GM12878 (cell line): ENCODE results near the gene DNAH11. TPM values are rescaled to one million over a fixed set of nuclear protein-coding genes. Genes with fewer than 3 reads are reported as not detected.

Experiments
- ATAC-seq: fragments of 200-7000 bp; cut with Tn5 transposase; 3 replicates; pipeline ENCODE4 v1.9.1; 2020; ENCODE audit warnings: mild to moderate bottlenecking, moderate library complexity
- BruUV-seq: library from RNA; stranded (reverse); fragments of 400-500 nt; replicated peaks from 2 replicates; lab custom pipeline; 2021; lab: Mats Ljungman, UMichigan
- CTCF ChIA-PET: fragments of 300-600 bp; sonication (Branson Sonifier 250); formaldehyde crosslinking; extraction: SDS; loops from one replicate; lab custom pipeline; 2021; ENCODE audit warnings: inconsistent platforms; lab: Yijun Ruan, JAX
- POLR2A ChIA-PET: fragments of 350-600 bp; formaldehyde crosslinking; extraction: SDS; loops from one replicate; lab custom pipeline; 2021; ENCODE audit warnings: inconsistent platforms; lab: Charles Lee
- RAD21 ChIA-PET: fragments of 300-600 bp; sonication (Branson Sonifier 250); formaldehyde crosslinking; loops from one replicate; lab custom pipeline; 2023; ENCODE audit warnings: antibody characterized with exemption; ENCODE audit not compliant: unreplicated experiment; lab: Charles Lee
- SMC1A ChIA-PET: fragments of 300-600 bp; sonication (Branson Sonifier 250); formaldehyde crosslinking; loops from one replicate; lab custom pipeline; 2023; ENCODE audit not compliant: unreplicated experiment, uncharacterized antibody; lab: Charles Lee
- DNase-seq: peaks from one replicate; pipeline ENCODE4 v3.0.0-alpha.2; 2011; ENCODE audit warnings: low read depth, low spot score
- FAIRE-seq: peaks from 3 replicates; lab custom pipeline; 2011; peaks lifted over from hg19 to GRCh38; lab: Jason Lieb, UNC
- H2AFZ ChIP-seq: 2 replicates; pipeline ENCODE4 v1.6.0; 2011; ENCODE audit warnings: low read depth, low read length, control low read depth; ENCODE audit not compliant: control insufficient read depth
- H3K27ac ChIP-seq: 2 replicates; pipeline ENCODE4 v1.5.1; 2011; ENCODE audit warnings: control low read depth; ENCODE audit not compliant: control insufficient read depth, insufficient read depth
- H3K27me3 ChIP-seq, 2 experiments: replicated peaks in 1 of 2; 2 replicates each; pipeline versions ENCODE4 v1.6.0 to v1.6.1; 2011; ENCODE audit warnings: low read length in 1 of 2; ENCODE audit not compliant: control insufficient read depth in 2 of 2, insufficient read depth in 2 of 2
- H3K36me3 ChIP-seq, 2 experiments: 2 replicates each; pipeline ENCODE4 v1.5.1; 2011; ENCODE audit warnings: low read length in 1 of 2; ENCODE audit not compliant: control insufficient read depth in 2 of 2, insufficient read depth in 2 of 2
- H3K4me1 ChIP-seq: 2 replicates; pipeline ENCODE4 v1.6.1; 2011; ENCODE audit warnings: mild to moderate bottlenecking, low read length, moderate library complexity, mixed read lengths; ENCODE audit not compliant: control insufficient read depth, insufficient read depth
- H3K4me2 ChIP-seq: 2 replicates; pipeline ENCODE4 v1.6.0; 2011; ENCODE audit warnings: control low read depth; ENCODE audit not compliant: control insufficient read depth, insufficient read depth
- H3K4me3 ChIP-seq: fragments of 200-600 bp; sonication (generic); 2 replicates; pipeline ENCODE4 v1.5.1; 2016
- H3K79me2 ChIP-seq: 2 replicates; pipeline ENCODE4 v1.6.0; 2011; ENCODE audit warnings: low read length; ENCODE audit not compliant: control insufficient read depth, insufficient read depth
- H3K9ac ChIP-seq: 2 replicates; pipeline ENCODE4 v1.8.0; 2011; ENCODE audit warnings: low read length, control low read depth, mixed read lengths; ENCODE audit not compliant: control insufficient read depth, insufficient read depth
- H3K9me3 ChIP-seq: replicated peaks from 3 replicates; pipeline ENCODE4 v1.5.1; 2011; ENCODE audit warnings: mild to moderate bottlenecking, low read length; ENCODE audit not compliant: control insufficient read depth, insufficient read depth
- H4K20me1 ChIP-seq: 2 replicates; pipeline ENCODE4 v1.6.0; 2011; ENCODE audit not compliant: control insufficient read depth, insufficient read depth
- BCL3 ChIP-seq: IDR thresholded peaks from 2 replicates; pipeline ENCODE4 v1.6.1; 2011; ENCODE audit warnings: borderline replicate concordance, low read depth, mild to moderate bottlenecking, moderate library complexity, low read length; ENCODE audit not compliant: insufficient read depth, poor library complexity, severe bottlenecking
- CEBPB ChIP-seq, 2 experiments: fragments of 150-350 bp in 1 of 2; IDR thresholded peaks; 2 replicates each; pipeline ENCODE4 v1.6.1; 2012 to 2014; ENCODE audit warnings: low read depth in 2 of 2, low read length in 2 of 2, borderline replicate concordance in 1 of 2, inconsistent platforms in 1 of 2
- CHD4 ChIP-seq: fragments of 200-600 bp; sonication (generic); IDR thresholded peaks from 2 replicates; pipeline ENCODE4 v1.6.1; 2016; ENCODE audit warnings: mild to moderate bottlenecking
- E4F1 ChIP-seq: fragments of 450-650 bp; IDR thresholded peaks from 2 replicates; pipeline ENCODE4 v1.6.1; 2018; ENCODE audit warnings: borderline replicate concordance, mild to moderate bottlenecking; ENCODE audit not compliant: partially characterized antibody
- MAX ChIP-seq: IDR thresholded peaks from 2 replicates; pipeline ENCODE4 v1.6.1; 2012; ENCODE audit warnings: low read depth, low read length, improper control_type of control experiment
- MEF2A ChIP-seq: IDR thresholded peaks from 2 replicates; pipeline ENCODE4 v1.6.1; 2011; ENCODE audit warnings: low read depth, mild to moderate bottlenecking, low read length, moderate library complexity; ENCODE audit not compliant: insufficient read depth
- MXI1 ChIP-seq: fragments of 150-350 bp; IDR thresholded peaks from 2 replicates; pipeline ENCODE4 v1.6.1; 2011; ENCODE audit warnings: low read depth, mild to moderate bottlenecking, inconsistent platforms, low read length, improper control_type of control experiment
- REST ChIP-seq: IDR thresholded peaks from 2 replicates; pipeline ENCODE4 v1.6.1; 2012; ENCODE audit warnings: mild to moderate bottlenecking, low read depth, low read length
- SREBF2 ChIP-seq: IDR thresholded peaks from 2 replicates; pipeline ENCODE4 v1.6.1; 2012; ENCODE audit warnings: mild to moderate bottlenecking, low read length
- SUPT20H ChIP-seq: IDR thresholded peaks from 2 replicates; pipeline ENCODE4 v1.6.1; 2011; ENCODE audit warnings: low read depth, mild to moderate bottlenecking, low read length, moderate library complexity, borderline replicate concordance; ENCODE audit not compliant: control insufficient read depth
- TCF3 ChIP-seq: IDR thresholded peaks from 2 replicates; pipeline ENCODE4 v1.6.1; 2012; ENCODE audit warnings: low read depth, mild to moderate bottlenecking, low read length, borderline replicate concordance; ENCODE audit not compliant: insufficient read depth
- ZBTB33 ChIP-seq: fragments of 450-650 bp; IDR thresholded peaks from 2 replicates; pipeline ENCODE4 v1.6.1; 2017; ENCODE audit warnings: mild to moderate bottlenecking
- WGBS: methylation state at CpG from one replicate; pipeline ENCODE4 v1.1.6; 2016; ENCODE audit warnings: low lambda C conversion rate; ENCODE audit not compliant: insufficient replicate concordance, insufficient coverage; ENCODE audit errors: missing lambda C conversion rate; 5-methylcytosine and 5-hydroxymethylcytosine counted together
- in situ Hi-C: fragments of 300-500 bp; cut with MboI; formaldehyde crosslinking; loops from 9 replicates; pipeline ENCODE4 v1.14.3; 2018; ENCODE audit warnings: mixed read lengths
- intact Hi-C: fragments of 100-400 bp; cut with micrococcal nuclease; formaldehyde crosslinking; loops from one replicate; pipeline ENCODE4 v1.14.2; 2022; ENCODE audit not compliant: unreplicated experiment
- polyA plus RNA-seq, 11 experiments: library from polyadenylated mRNA; depleted of rRNA in 4 of 11; unstranded in 6 of 11; stranded (reverse) in 5 of 11; fragments of >200 nt; fragmentation: Nextera tagmentation in 4 of 11; fragmentation: Illumina TruSeq in 1 of 11; extraction: Ambion mirVana in 4 of 11; extraction: Trizol in 1 of 11; gene quantifications; 1 replicate in 1 of 11; 2 replicates in 10 of 11; pipeline versions ENCODE4 v1.2.1 to v1.2.3, GENCODE V29; 2011 to 2016; ENCODE audit warnings: inconsistent platforms in 2 of 11, missing spikeins in 2 of 11, low read depth in 1 of 11
- total RNA-seq, 4 experiments: library from RNA; depleted of rRNA in 3 of 4; stranded (reverse); fragments of >200 nt in 3 of 4; fragmentation: Illumina TruSeq in 1 of 4; extraction: Trizol in 1 of 4; gene quantifications; 2 replicates each; pipeline versions ENCODE4 v1.2.1 to v1.2.3, GENCODE V29; 2013 to 2021

Gene DNAH11
- total and polyA plus RNA-seq, 10 of the 15 experiments (the other 5 are each of a cell fraction or from before 2014, with no cell fraction given) = 0.03 to 0.56 (median 0.10) TPM

GRCh38 chr7:21916629-21917028 lies 373.8 kb downstream of the DNAH11 start (continued):
- TF ChIP-seq MXI1 = no peak
- TF ChIP-seq MAX = no peak
- TF ChIP-seq SUPT20H = no peak

GRCh38 chr7:21918216-21918615 lies 375.4 kb downstream of the DNAH11 start:
- H3K36me3 ChIP-seq = peaks cover 8 to 10% of the 10 kb centered on the region in 2 experiments
- no peaks in the 10 kb centered on the region; the same call in 2 of the 3 replicates for H3K9me3 ChIP-seq
- H3K27ac ChIP-seq = no peak overlapping the region
- DNase-seq = no peak
- H4K20me1 ChIP-seq = no peaks in the 10 kb centered on the region
- intact Hi-C loops = no loop called here
- no peak for FAIRE-seq
- H3K79me2 ChIP-seq = no peaks in the 10 kb centered on the region; the same call in 1 of the 2 replicates
- no peaks in the 10 kb centered on the region for H3K27me3 ChIP-seq
- no peak overlapping the region for H3K4me2 ChIP-seq
- H3K9ac ChIP-seq = no peak overlapping the region
- ChIA-PET SMC1A (no interaction called here), POLR2A (no interaction called here), CTCF (no interaction called here), RAD21 (no interaction called here)
- H3K4me1 ChIP-seq = no peaks in the 10 kb centered on the region
- H2AFZ ChIP-seq = no peak overlapping the region
- in situ Hi-C loops = no loop called here
- no peak overlapping the region for H3K4me3 ChIP-seq
- WGBS = 100% methylated on average over 2 of the region's 2 CpGs
- no TSS peak for BruUV-seq
- ATAC-seq = no peak
- TF ChIP-seq ZBTB33 = no peak
- no peak for TF ChIP-seq CEBPB (IDR thresholded peaks at IDR 0.05; ENCODE audit: borderline replicate concordance in 1 of 2, low read depth in 2 of 2, low read length in 2 of 2)
- TF ChIP-seq SREBF2 = no peak
- no peak for TF ChIP-seq CHD4
- no peak for TF ChIP-seq TCF3
- no peak for TF ChIP-seq BCL3
- no peak for TF ChIP-seq REST
- no peak for TF ChIP-seq MEF2A
- no peak for TF ChIP-seq E4F1
